Limb (tissue), 2 donors: ENCODE data around the gene CARD8.
"Not testable (repeated sequence)": the region's sequence is repeated elsewhere in the genome, so short reads cannot be mapped to it uniquely, and the experiment has no call there.

ENCODE experiments used
- DNase-seq, 2 donors: peaks; one replicate each; pipeline ENCODE4 v3.0.0-alpha.2; 2016; ENCODE audit errors: extremely low spot score in 2 of 2

CARD8 gene

GRCh38 chr19:48265326-48265725 lies 9.6 kb upstream of the CARD8 start:
- DNase-seq = not testable (repeated sequence)

GRCh38 chr19:48260359-48260714 lies 4.6 kb upstream of the CARD8 start:
- not testable (repeated sequence) for DNase-seq

GRCh38 chr19:48258992-48259391 lies 3.3 kb upstream of the CARD8 start:
- DNase-seq = not testable (repeated sequence)

- DNase-seq = no peak
Observed at GRCh38 chr19:48258350-48258749, 2.6 kb upstream of the CARD8 start.

GRCh38 chr19:48254529-48254970 lies 1.2 kb downstream of the CARD8 start:
- no peak for DNase-seq

GRCh38 chr19:48253999-48254398 lies 1.7 kb downstream of the CARD8 start:
- no peak for DNase-seq

GRCh38 chr19:48252609-48253008 lies 3.1 kb downstream of the CARD8 start:
- DNase-seq = no peak

- DNase-seq = no peak
Observed at GRCh38 chr19:48250290-48251025, 5.3 kb downstream of the CARD8 start.

- no peak for DNase-seq
Observed at GRCh38 chr19:48249502-48250014, 6.2 kb downstream of the CARD8 start.

- no peak for DNase-seq
Observed at GRCh38 chr19:48248081-48248833, 7.5 kb downstream of the CARD8 start.

GRCh38 chr19:48247212-48247611 lies 8.5 kb downstream of the CARD8 start:
- DNase-seq = no peak

- DNase-seq = no peak
Observed at GRCh38 chr19:48246101-48246500, 9.6 kb downstream of the CARD8 start.

GRCh38 chr19:48244281-48244680 lies 11.4 kb downstream of the CARD8 start:
- no peak for DNase-seq

GRCh38 chr19:48241771-48242170 lies 13.9 kb downstream of the CARD8 start:
- not testable (repeated sequence) for DNase-seq

- no peak for DNase-seq
Observed at GRCh38 chr19:48239582-48240141, 16.1 kb downstream of the CARD8 start.

- DNase-seq = no peak
Observed at GRCh38 chr19:48239120-48239519, 16.6 kb downstream of the CARD8 start.

- no peak for DNase-seq
Observed at GRCh38 chr19:48237057-48237456, 18.7 kb downstream of the CARD8 start.

- no peak for DNase-seq
Observed at GRCh38 chr19:48230555-48231129, 25.1 kb downstream of the CARD8 start.

- DNase-seq = no peak
Observed at GRCh38 chr19:48221628-48222027, 34.1 kb downstream of the CARD8 start.

- not testable (repeated sequence) for DNase-seq
Observed at GRCh38 chr19:48220784-48221183, 34.9 kb downstream of the CARD8 start.

- DNase-seq = no peak
Observed at GRCh38 chr19:48218997-48219396, 36.7 kb downstream of the CARD8 start.

- DNase-seq = no peak
Observed at GRCh38 chr19:48216933-48217332, 38.8 kb downstream of the CARD8 start.
